GM13976 (cell line): Measurements from ENCODE around the gene LSMEM2.

Experiments used
- DNase-seq: peaks from one replicate; pipeline ENCODE4 v3.0.0; 2012; ENCODE audit warnings: low spot score
- CTCF ChIP-seq: IDR thresholded peaks from 2 replicates; pipeline ENCODE4 v1.5.1; 2012; ENCODE audit warnings: borderline replicate concordance, mild to moderate bottlenecking; ENCODE audit not compliant: insufficient read depth; ENCODE audit errors: extremely low read depth, missing control alignments, control extremely low read depth
- in situ Hi-C: fragments of 300-500 bp; cut with MboI; formaldehyde crosslinking; loops from one replicate; pipeline ENCODE4 v1.12.0; 2022; ENCODE audit warnings: low sequenced_read_pairs, mixed read lengths, inconsistent platforms; ENCODE audit not compliant: unreplicated experiment

Gene LSMEM2

GRCh38 chr3:50298836-50299637 is 20.1 kb downstream of the LSMEM2 start, which contains the start of the genes HYAL3 and NAA80:
Gene HYAL3, minus strand, starts transcription at chr3:50299405. Its CDS starts 3,803 bp downstream, at chr3:50295602.
Gene NAA80, minus strand, starts transcription at chr3:50299405. Its CDS starts 1,942 bp downstream, at chr3:50297463.
- peak; percentile 36 for TF ChIP-seq CTCF
- DNase-seq: peak; percentile 99
- in situ Hi-C loops: no loop called here

- TF ChIP-seq CTCF: no peak
- in situ Hi-C loops: no loop called here
- no peak for DNase-seq
These were observed 20.7 kb downstream of the LSMEM2 start for GRCh38 chr3:50299638-50299928.

GRCh38 chr3:50299929-50300680 is 21.2 kb downstream of the LSMEM2 start:
- no peak for DNase-seq
- in situ Hi-C loops: no loop called here
- TF ChIP-seq CTCF: no peak

GRCh38 chr3:50300681-50301254 is 21.9 kb downstream of the LSMEM2 start:
- in situ Hi-C loops: no loop called here
- no peak for TF ChIP-seq CTCF
- no peak for DNase-seq

- TF ChIP-seq CTCF: no peak
- in situ Hi-C loops: no loop called here
- DNase-seq: no peak
These were observed 23.5 kb downstream of the LSMEM2 start for GRCh38 chr3:50302095-50303012.
